Measurements from ENCODE around the gene MRFAP1.
A peak's percentile ranks its signal among the peaks of the same experiment; 100 is the strongest.

Gene MRFAP1

GRCh38 chr4:6639137-6639680 lies 1.3 kb upstream of the MRFAP1 start:
- Histone ChIP-seq H3K27ac (replicated peaks) (no peak overlapping the region), H3K4me3 (replicated peaks; ENCODE audit: insufficient read depth, low read length) (no peak overlapping the region)
- TF ChIP-seq POLR2AphosphoS5 (IDR thresholded peaks at IDR 0.05; ENCODE audit: low read depth) (no peak), GABPA (IDR thresholded peaks at IDR 0.05; ENCODE audit: low read depth) (no peak), CTCF (IDR thresholded peaks at IDR 0.05; ENCODE audit: insufficient read depth, low read length) (no peak), SPI1 (IDR thresholded peaks at IDR 0.05; ENCODE audit: borderline replicate concordance, low read depth) (no peak)
- TF ChIP-seq, protein P1, sequence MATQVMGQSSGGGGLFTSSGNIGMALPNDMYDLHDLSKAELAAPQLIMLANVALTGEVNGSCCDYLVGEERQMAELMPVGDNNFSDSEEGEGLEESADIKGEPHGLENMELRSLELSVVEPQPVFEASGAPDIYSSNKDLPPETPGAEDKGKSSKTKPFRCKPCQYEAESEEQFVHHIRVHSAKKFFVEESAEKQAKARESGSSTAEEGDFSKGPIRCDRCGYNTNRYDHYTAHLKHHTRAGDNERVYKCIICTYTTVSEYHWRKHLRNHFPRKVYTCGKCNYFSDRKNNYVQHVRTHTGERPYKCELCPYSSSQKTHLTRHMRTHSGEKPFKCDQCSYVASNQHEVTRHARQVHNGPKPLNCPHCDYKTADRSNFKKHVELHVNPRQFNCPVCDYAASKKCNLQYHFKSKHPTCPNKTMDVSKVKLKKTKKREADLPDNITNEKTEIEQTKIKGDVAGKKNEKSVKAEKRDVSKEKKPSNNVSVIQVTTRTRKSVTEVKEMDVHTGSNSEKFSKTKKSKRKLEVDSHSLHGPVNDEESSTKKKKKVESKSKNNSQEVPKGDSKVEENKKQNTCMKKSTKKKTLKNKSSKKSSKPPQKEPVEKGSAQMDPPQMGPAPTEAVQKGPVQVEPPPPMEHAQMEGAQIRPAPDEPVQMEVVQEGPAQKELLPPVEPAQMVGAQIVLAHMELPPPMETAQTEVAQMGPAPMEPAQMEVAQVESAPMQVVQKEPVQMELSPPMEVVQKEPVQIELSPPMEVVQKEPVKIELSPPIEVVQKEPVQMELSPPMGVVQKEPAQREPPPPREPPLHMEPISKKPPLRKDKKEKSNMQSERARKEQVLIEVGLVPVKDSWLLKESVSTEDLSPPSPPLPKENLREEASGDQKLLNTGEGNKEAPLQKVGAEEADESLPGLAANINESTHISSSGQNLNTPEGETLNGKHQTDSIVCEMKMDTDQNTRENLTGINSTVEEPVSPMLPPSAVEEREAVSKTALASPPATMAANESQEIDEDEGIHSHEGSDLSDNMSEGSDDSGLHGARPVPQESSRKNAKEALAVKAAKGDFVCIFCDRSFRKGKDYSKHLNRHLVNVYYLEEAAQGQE (IDR thresholded peaks at IDR 0.05; ENCODE audit: insufficient replicate concordance, low read depth) = no peak

GRCh38 chr4:6641164-6641970 lies 882 bp downstream of the MRFAP1 start:
- TF ChIP-seq GABPA (IDR thresholded peaks at IDR 0.05; ENCODE audit: low read depth) (no peak), POLR2AphosphoS5 (IDR thresholded peaks at IDR 0.05; ENCODE audit: low read depth) (no peak), CTCF (IDR thresholded peaks at IDR 0.05; ENCODE audit: insufficient read depth, low read length) (no peak), SPI1 (IDR thresholded peaks at IDR 0.05; ENCODE audit: borderline replicate concordance, low read depth) (no peak)
- TF ChIP-seq, protein P1 (IDR thresholded peaks at IDR 0.05; ENCODE audit: insufficient replicate concordance, low read depth) = no peak
- Histone ChIP-seq H3K4me3 (replicated peaks; ENCODE audit: insufficient read depth, low read length) (peak overlapping the region; percentile 93), H3K27me3 (ENCODE audit: insufficient read depth, poor library complexity, severe bottlenecking) (no peaks in the 10 kb centered on the region), H3K27ac (replicated peaks) (peak overlapping the region; percentile 80)
- peak in 1 of 2 experiments; percentile 24 for DNase-seq (ENCODE audit: low read depth in 1 of 2, low spot score in 1 of 2)

More at GRCh38 chr4:6639137-6639680, 1.3 kb upstream of the MRFAP1 start:
- H3K27me3 ChIP-seq (ENCODE audit: insufficient read depth, poor library complexity, severe bottlenecking) = no peaks in the 10 kb centered on the region
- DNase-seq (ENCODE audit: low read depth in 1 of 2, low spot score in 1 of 2) = no peak

DNA sequence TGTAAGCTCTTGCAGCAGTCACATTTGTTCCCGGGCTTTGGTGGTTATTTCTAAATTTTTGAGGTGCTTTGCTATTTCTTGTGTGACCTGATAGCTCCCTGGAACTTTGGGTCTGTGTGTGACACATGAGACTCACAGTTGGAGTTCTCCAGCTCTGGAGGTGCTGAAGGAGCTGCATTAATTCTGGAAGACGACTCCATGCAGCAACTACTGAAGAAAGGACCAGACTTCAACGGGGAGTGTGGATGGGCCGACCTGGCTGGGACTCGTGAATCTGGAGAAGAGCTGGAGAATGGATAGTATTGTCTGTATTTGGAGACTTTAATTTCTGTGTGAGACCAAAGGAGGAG lies 1.5 kb downstream of the MRFAP1 start:
- Histone ChIP-seq H3K27me3 (ENCODE audit: insufficient read depth, poor library complexity, severe bottlenecking) (no peaks in the 10 kb centered on the region), H3K4me3 (replicated peaks; ENCODE audit: insufficient read depth, low read length) (peak overlapping the region; percentile 93), H3K27ac (replicated peaks) (no peak overlapping the region; the same call in 1 of the 2 replicates)
- no peak for DNase-seq (ENCODE audit: low read depth in 1 of 2, low spot score in 1 of 2)
- no peak for TF ChIP-seq POLR2AphosphoS5 (IDR thresholded peaks at IDR 0.05; ENCODE audit: low read depth)
- TF ChIP-seq, protein P1 (IDR thresholded peaks at IDR 0.05; ENCODE audit: insufficient replicate concordance, low read depth) = peak; percentile 82
- no peak for TF ChIP-seq SPI1 (IDR thresholded peaks at IDR 0.05; ENCODE audit: borderline replicate concordance, low read depth)

Measured in HL-60 (cell line).